GM21786 (cell line): Measurements from ENCODE around the gene STAMBPL1.
"Not testable (repeated sequence)": the region's sequence is repeated elsewhere in the genome, so short reads cannot be mapped to it uniquely, and the experiment has no call there.

Experiments used
- ATAC-seq: cut with Tn5 transposase; IDR thresholded peaks from one replicate; pipeline ENCODE4 v1.9.1; 2021; ENCODE audit not compliant: unreplicated experiment

STAMBPL1 gene

DNA sequence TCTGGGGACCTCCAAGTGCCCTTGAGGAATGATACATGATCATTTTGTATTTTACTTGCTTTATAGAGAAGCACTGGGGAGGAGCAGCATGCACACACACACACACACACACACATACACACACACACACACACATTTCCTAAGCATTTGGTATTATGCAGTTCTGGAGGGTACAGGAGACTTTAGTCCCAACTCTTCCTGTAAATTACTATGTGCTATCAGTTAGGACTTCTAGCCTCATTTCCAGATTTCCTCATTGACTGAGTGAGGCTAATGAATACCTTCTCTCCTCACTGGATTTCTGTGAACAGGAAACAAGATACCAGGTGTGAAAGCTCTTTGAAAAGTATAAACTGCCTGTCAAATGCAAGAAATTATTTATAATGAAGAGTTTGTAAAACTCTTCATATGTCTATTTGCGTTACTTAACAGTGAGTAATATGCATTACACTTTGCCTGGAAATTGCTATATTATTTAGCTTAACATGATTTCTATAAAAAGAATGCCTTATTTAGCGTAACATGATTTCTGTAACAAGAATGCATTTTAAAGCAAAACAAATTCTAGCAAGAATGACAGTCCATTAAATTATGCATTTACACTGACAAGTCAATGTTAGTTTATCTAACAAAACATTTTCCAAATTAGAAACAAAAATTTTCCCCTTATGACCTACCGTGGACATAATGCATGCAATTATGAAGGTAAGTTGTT, 38.3 kb downstream of the STAMBPL1 start:
- ATAC-seq: no peak

DNA sequence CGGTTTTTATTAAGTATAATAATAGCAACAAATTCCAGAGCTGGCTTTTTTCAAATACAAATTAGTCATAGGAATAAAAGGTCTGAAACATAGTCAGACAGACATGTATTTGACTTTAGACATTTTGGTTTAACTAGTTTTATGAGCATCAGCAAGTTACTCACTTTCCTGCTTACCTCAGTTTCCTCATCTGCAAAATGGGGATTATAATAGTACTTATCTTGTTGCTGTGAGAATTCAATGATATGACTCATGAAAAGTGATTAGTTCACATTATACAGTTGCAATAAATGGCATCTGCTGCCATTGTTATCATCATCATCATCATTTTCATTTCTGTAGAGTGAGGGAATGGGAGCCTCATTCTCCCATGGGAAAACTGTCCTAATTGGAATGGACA, 39.0 kb downstream of the STAMBPL1 start:
- ATAC-seq: no peak

DNA sequence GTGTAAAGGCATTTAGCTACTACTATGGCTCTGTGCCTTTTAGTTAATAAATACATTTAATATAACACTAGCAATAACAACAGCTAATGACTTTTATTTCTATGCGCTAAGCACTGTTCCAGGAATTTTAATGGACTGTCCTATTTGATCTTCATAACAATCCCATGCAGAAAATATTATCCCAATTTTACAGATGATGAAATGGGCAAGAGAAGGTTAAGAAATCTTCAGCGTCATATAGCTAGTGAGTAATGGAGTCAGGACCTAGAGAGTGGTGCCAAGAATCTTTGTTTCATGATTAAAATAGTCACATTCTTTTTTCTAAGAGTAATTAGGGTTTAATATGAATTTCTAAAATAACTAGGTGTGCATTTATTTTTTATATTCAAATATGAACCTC, 40.2 kb downstream of the STAMBPL1 start:
- no peak for ATAC-seq

DNA sequence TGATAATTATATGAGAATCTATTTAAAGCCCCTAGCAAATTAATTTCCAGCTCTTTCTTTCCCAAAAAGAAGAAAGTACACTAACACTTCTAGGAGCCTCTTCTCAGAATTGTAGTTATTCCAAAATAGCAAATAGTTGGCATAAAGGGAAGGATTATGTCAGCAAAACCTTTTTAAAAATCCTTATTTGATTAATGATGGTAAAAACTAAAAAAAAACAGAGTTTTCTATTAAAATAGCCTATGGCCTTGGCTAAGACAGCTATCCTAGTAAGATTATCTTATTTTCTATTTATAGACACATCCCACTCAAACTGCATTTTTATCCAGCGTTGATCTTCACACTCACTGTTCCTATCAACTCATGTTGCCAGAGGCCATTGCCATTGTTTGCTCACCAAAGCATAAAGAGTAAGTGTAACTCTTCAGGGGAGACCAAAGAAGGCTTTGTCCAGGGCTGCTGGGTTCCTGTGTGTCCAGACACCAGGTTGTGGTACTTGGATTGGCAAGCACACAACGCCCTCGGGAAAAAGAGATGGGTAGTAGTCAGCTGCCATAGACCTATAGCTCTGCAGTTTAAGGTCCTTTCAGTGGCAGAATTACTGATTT, 41.0 kb downstream of the STAMBPL1 start:
- no peak for ATAC-seq

DNA sequence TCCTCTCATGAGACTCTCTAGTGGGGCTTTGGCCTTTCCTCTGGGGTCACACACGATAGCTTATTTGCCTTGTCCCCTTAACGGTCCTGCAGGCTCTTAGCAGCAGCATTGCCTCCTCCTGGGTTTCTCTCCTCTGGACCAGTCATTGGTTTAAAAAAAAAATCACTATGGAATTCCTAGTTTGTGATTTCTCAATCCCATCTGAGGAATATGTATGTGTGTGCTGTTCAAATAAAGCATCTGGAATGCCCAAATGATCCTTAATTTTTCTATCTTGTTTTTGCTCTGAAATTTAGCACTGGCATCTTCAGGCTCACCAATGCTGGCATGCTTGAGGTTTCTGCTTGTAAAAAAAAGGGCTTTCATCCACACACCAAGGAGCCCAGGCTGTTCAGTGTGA, 42.0 kb downstream of the STAMBPL1 start:
- no peak for ATAC-seq

DNA sequence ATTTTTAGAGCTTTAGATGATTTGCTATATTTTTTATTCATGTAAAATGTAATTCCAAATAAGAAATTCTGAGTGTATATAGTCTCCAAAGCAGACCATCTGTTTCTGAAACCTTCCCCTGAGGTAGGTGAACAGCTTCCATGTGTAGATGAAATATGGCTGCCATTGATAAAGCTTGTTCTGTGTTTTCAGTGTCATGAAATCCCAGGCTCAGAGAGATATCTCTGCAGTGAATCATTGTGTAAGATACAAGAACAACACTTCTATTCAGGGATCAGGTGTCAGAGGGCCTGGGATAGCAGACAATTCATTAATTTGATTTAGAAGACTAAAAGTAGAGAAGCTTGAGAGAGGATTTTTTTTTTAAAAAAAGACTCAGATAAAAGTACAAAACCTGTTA, 43.5 kb downstream of the STAMBPL1 start:
- no peak for ATAC-seq

DNA sequence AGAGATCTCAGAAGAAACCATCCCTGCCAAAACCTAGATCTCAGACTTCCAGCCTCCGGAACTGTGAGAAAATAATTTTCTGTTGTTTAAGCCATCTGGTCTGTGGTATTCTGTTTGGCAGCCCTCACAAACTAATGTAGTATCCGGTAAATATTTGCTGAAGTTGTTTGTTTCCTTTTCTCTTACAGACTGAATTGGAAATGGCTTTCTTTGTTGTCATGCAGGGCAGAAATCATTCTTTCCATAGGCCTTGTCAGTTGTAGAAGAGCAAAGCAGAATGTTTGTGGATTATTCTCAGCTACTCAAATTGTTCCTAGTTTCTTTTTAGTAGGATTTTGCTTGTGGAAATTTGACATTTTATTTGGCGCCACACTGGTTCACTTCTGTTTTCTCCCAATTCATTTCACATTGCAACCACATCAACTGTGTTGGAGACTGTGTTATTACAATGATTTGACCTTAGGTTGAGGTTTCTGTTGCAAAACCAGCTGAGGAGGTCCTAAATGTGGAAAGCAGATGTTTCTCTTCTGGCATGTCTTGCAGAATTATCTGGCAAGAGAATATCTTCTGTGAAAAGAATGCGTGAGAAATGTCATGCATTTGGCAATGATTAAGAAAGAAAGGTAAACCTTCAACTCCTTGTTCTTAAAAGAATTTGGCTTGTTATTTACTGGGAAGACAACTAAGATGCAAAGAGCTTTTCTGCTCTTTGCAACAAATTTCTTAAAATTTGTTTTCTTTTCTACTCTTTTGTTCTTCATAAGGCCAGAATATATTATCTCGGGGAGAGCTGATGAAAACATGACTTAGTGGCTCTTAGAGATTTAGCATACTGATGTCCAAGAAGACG, 46.7 kb downstream of the STAMBPL1 start:
- ATAC-seq: no peak

DNA sequence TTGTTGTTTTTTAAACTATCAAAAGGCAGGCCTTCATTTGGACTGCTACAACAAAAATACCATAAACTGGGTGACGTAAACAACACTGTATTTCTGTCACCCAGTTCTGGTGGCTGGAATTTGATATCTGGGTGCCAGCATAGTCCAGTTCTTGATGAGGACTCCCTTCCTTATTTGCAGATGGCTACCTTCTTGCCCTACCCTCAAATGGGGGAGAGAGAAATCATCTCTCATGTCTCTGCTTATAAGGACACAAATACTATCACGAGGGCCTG, 47.3 kb downstream of the STAMBPL1 start:
- ATAC-seq: no peak

DNA sequence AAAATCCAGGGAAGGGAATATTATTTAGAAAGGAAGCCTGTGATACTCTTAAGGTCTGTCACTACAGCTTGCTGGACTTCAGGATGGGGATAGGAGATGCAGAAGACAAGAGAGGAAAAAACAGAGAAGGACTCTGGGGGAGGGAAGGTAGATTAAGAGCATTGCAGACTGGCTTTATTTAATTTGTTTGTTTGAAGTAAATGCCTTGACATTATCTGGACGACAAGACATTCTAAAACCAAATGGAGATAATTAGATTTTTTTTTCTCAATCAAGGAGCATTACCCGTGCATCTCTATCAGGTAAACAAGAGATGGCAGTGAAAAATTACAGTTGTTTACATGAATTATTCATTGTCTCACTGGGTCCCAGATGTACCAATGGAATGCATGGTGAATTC, 48.2 kb downstream of the STAMBPL1 start:
- ATAC-seq: no peak

DNA sequence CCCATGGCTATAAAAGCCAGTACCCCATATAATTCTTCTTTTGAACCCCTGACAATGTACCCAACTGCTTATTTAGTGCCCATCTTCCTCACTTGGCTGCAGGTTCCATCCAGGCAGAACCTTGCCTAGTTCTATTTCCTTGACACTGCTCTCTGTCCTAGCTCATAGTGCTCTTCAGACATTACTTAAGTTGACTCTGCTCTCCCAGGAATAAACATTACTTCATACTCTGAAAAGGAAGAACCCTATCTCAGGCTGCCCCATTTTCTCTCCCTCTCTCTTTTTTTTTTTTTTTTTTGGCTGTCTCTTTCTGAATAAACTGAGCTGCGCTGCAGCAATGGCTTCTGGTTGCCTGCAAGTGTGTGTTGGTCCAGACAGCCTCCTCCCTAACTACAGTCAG, 51.5 kb downstream of the STAMBPL1 start:
- ATAC-seq: no peak

DNA sequence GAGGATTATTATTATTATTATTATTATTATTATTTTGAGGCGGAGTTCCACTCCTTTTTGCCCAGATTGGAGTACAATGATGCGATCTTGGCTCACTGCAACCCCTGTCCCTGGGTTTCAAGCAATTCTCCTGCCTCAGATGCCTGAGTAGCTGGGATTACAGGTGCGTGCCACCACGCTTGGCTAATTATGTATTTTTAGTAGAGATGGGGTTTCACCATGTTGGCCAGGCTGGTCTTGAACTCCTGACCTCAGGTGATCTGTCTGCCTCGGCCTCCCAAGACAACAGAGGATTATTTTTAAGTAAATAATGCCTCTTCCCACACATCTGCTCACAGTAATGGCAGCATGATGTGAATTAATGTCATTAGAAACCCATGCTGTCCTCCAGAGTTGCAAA, 52.0 kb downstream of the STAMBPL1 start:
- ATAC-seq: not testable (repeated sequence)

DNA sequence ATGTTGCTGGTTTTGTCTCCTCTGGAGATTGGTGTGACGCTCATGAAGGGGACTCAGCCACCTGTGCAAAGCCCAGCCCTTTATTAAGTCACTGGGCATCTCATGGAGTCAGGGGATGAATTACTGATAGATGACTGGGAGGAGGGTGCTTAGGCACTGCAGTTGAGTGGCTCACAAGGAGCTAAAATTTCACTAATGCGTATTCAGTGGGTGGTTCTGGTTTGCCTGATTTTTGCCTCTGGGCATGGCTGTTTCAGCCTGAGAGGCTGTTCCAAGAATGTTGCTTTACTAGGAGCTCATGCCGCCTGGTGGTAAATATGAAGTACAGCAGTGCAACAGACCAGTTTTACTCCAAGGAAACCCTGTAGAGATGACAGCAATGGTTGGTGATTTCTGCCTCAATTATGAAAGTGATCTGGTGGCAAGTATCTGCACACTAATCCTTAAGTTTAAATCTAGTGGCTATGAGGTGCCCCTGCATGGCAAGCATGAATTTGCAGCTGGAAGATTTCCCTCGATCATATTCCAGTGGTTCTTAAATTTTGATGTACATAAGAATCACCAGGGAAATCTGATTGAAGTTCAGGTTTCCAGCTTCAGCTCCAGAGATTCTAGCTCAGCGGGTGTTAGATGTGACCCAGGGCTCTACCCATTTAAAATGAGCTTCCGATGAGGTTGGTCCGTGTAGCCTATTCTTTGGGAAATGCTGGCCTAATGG, 52.7 kb downstream of the STAMBPL1 start:
- no peak for ATAC-seq

DNA sequence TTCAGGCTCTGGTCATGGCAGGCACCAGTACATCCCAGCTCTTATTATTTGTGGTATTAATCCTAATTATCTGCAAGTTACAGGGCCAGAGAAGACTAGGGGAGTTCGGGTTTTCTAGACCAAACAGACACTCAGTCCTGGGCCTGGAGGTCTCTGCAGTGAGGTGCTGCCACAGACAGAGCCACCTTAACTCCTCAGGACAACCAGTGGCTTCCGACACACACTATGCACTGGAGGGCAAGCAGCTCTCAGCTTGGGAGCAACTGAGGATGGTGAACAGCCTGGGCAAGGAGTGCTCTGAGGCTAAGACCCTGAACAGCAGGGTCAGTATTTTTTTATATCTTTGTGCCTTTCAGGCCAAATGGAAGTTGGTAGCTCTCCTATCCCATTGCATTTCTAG, 53.5 kb downstream of the STAMBPL1 start:
- no peak for ATAC-seq

DNA sequence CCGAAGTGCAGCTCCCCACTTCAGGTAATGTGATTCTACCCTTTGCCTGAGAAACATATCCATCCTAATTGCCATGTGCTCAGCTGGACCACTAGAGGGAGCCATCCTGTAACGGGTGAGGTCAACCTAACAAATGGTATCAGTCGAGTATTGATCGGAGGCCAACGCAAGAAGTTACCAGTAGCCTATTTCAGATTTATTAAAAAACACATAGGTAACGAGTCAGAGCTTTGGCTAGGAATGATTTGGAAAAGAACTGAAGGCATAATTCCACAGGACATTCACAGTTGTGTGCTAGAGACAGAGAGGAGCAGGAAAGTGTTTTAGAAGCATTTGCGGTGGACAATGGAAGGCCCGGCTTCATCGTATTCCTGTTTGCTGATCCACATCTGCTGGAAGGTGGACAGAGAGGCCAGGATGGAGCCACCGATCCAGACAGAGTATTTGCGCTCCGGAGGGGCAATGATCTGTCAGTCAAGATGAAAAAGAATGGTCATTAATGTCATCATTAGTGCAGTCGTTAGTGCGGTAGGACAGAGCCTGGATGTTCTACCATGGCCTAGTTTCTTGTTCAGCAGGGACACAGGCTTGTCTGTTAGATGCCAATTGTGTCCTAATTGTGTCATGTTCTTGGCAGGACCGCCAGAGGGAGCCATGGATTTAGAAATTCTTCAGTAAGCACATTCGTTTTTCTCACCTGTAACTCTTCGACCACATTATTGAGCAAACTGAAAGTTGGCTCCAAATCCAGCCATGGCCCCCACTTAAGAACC, 55.0 kb downstream of the STAMBPL1 start:
- peak; percentile 50 for ATAC-seq

DNA sequence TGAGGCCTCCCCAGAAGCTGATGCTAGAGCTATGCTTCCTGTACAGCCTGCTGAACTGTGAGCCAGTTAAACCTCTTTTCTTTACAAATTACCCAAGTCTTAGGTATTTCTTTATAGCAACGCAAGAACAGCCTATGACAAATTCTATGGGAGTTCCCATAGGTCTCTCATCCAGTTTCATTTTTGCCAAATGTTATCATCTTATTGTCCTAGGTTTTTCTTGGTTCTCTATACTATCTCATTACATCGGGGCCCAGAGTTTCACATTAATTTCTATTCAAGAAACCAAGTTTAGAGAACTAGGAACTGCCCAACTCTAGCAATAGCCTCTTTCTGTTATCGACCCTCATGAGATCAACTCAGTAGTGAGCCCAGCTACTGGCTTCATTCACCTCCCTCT, 56.6 kb downstream of the STAMBPL1 start:
- ATAC-seq: no peak

DNA sequence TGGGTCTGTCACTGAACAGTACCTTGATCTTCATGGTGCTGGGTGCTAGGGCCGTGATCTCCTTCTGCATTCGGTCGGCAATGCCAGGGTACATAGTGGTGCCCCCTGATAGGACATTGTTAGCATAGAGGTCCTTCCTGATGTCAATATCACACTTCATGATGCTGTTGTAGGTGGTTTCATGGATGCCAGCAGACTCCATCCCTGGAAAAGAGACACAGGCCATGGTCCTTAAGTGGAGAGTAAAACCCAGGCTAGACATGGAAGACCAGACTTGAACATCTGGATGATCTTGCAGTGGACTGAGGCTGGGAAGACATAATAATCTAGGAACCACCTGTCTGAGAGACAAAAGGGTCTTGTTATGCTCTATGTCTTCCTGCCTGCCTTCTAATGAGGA, 58.0 kb downstream of the STAMBPL1 start:
- no peak for ATAC-seq

DNA sequence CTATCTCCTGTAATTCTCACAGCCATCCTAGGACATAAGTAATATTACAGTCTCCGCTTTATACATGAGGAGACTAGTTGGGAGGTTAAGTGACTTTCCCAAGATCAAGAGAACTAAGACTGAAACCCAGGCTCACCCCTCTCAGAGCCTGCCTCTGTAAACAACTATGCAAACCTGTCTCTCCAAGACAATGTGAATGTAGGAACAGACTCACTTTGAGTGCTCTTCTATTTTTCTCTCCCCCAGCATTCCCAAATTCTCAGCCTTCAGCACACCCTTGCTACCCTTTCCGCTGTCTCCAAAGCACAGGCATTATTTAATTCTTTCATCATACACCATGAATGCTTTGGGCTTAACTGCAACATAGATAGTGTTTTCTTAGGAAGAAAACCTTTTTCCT, 58.9 kb downstream of the STAMBPL1 start:
- no peak for ATAC-seq

DNA sequence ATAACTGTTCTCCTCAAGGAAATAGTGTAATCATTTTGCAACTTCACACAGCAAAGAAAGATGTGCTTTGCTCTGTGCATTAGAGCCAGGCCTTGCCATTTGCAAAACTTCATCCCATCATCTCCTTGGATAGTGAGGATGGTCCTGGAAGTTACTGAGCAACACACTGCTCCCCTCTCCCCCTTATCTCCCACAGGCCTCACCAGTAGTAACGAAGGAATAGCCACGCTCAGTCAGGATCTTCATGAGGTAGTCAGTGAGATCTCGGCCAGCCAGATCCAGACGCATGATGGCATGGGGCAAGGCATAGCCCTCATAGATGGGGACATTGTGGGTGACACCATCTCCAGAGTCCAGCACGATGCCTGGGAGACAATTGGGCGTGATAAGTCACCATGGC, 61.0 kb downstream of the STAMBPL1 start:
- no peak for ATAC-seq

DNA sequence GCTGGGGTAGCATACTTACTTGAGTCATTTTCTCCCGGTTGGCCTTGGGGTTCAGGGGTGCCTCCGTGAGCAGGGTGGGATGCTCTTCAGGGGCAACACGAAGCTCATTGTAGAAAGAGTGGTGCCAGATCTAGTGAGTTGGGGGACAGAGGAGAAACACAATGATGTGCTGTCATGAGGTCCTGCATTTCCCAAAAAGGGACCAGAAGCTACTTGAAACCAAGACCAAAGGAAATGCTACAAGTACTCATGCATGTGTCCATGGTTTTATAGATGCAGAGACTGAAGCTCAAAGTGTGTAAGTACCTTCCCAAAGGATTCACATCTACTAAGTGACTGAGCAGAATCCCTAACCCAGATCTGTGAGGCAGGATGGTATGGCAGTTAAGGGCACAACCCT, 63.7 kb downstream of the STAMBPL1 start:
- ATAC-seq: no peak

DNA sequence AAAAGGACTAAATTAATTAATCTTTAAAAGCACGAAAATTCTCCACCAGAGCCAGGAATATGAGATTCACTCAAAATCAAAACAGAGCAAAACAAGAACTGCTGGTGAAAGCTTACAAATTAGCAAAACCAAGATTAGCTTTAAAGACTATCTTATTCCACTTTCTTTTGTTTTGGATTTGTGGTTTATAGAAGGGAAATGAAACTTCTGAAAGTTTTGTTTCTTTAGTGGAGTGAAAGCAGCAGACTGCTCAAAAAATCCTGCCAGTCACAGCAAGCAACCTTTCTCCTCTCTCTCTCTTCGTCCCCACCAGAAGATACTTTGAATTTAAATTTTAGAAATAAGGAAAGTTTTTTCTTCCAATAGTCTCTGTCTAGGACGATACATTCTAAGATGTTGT, 64.8 kb downstream of the STAMBPL1 start:
- peak; percentile 65 for ATAC-seq

DNA sequence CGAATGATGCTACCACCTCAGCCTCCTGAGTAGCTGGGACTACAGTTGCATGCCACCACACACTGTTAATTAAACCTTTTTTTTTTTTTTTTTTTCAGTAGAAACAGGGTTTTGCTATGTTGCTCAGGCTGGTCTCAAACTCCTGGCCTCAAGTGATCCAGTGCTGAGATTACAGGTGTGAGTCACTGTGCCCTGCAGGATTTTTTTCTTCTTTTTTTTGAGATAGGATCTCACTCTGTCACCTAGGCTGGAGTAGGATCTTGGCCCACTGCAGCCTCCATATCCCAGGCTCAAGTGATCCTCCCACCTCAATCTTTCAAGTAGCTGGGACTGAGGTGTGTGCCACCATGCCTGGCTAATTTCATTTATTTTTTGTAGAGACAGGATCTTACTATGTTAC, 66.2 kb downstream of the STAMBPL1 start:
- ATAC-seq: no peak
